HG03442 (cell line): ENCODE data around the gene CSF2RB.

ENCODE experiments used
- ATAC-seq: cut with Tn5 transposase; IDR thresholded peaks from one replicate; pipeline ENCODE4 v1.9.1; 2021; ENCODE audit warnings: mild to moderate bottlenecking, moderate library complexity; ENCODE audit not compliant: unreplicated experiment

CSF2RB gene

DNA sequence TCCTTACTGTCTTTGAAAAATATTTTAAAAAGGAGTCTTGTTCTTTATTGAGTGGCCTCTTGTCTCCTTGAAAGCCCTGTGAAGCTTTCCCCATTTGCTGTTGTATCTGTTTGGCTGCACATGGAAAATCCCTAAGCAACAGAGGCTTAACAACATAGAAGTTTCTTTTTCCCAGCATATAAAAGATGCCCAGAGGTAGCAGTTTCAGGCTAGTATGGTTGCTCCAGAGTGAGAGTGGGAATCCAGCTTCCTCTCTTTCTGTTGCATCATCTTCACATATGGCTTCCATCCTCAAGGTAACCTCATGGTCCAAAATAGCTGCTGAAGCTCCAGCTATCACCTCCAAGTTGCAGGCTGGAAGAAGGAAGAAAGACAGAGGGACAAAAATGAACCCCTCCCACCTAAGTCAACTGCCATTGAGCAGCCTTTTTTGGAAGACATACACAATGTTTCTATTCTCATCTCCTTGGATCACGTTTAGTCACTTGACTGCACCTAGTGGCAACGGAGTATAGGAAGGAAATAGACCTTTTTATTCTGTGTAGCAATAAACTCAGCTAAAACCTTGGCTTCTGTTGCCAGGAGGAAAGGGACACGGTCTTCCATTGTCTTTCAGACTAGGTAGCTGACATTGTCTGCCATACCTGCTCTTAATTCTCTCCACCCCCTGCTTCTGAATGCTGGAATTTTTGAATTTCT is 5.3 kb downstream of the CSF2RB start:
- no peak for ATAC-seq

DNA sequence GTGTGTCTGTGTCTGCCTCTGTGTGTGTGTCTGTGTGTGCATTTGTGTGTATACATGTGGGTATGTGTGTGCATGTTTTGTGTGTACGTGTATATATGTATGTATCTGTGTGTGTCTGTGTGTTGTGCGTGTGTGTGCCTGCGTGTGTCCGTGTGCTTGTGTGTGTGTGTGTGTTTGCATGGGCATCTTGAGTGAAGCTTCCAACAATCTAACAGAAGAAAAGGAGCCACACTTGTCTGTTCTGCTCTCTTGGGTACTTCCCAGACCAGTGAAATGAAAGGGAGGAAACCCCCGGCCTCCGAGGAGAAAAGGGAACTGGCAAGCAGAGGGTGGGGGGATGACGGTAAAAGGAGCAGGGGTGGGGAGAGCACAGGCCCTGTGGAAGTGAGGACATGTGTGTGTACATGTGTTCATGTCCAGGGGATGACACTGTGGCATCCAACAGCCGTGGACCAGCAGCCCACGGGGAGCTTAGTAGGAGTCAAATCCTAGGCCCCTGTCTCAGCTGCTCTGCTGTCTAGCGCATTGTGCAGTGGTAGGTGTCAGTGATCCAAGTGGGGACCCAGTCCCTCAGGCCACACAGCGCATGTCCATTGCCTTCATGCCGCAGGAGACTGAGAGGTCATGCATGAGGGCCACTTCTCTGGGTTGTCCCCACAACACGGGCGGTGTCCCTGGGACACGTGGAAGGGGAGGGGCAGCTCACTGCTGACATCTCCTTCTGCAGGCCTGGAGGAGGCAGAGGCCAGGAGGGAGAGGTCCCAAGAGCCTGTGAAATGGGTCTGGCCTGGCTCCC is 8.1 kb downstream of the CSF2RB start:
- no peak for ATAC-seq

DNA sequence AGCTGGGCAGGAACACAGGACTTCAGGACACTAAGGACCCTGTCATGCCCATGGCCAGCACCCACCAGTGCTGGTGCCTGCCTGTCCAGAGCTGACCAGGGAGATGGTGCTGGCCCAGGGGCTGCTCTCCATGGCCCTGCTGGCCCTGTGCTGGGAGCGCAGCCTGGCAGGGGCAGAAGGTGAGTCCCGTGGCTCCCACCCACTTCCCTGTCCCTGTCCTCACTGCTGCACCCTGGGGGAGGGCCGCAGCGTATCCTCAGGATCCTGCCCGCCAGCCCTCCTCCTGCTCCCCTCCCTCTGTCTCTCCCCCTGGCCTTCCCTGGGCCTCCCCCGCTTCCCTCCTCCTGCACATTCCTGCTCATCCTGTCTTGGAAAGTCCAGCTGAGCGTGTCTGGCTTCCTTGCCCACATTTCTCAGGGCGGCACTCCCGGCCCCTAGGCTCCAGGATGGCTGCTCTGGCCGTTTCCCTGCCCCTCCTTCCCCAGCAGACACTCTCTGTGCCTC is 8.7 kb downstream of the CSF2RB start:
- ATAC-seq: no peak

DNA sequence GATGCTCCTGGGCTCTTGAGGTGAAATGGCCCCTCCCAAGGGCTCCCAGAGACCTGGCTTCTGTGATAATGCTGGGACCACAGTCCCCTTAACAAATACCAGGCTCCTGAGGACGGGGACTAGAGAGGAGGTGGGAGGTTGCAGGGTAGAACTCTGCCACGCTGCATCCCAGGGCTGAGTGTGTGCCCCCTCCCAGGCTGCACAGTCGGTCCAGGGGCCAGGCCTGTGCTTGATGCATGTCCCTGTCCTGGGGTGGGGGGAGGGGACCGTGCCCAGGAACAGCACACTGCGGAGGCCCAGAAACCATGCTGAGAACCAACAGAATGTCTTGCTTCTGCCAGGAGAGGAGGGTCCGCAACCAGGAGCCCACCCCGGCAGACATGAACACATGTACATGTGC is 9.3 kb downstream of the CSF2RB start:
- ATAC-seq: no peak

DNA sequence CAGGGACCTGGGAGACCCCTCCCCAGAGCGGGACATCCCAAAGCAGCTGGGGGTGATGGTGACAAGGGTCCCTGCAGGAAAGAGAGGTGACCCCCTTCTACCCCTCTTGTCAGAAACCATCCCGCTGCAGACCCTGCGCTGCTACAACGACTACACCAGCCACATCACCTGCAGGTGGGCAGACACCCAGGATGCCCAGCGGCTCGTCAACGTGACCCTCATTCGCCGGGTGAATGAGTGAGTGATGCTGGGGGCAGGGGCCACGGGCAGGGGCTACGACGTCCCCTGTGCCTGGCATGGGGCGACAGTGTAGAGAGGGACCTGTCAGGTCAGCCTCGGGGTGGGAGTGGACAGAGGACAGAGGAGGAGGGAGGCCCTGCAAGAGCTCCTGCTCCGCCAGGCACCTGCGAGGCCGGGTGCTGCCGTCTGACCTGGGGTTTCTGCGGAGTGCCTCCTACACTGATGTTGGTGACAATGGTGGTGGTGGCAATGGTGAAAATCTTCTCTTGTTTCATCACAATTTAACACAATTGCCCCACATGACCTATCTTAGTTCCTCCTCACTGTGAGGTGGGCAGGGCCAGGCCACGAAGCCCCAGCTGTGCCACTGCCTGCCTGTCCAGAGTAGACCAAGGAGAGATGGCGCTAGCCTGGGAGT is 9.8 kb downstream of the CSF2RB start:
- ATAC-seq: no peak

DNA sequence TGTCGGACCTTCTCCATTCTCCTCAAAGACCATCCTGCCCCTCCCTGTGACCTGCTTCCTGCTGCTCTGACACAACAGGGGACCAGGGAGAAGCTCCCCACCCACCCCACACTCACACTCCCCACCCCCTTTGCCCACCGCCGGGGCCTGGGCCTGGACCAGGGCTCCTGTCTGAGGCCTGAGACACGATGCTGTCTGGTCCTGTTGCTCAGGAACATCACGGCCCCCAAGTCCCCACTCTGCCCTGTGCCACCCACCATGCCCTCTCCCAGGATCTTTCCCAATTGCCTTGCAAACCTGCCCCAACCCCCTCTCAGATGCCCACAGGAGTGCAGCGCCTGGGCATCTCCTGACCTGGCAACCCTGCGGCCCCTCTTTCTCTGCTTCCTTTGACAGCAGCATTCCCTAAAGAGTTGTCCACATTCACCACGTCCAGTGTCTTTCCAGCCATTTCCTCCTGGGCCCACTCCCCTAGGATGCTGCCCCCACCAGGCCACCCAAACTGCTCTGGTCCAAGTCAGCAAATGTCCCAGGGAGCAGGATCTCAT is 10.8 kb downstream of the CSF2RB start:
- no peak for ATAC-seq

DNA sequence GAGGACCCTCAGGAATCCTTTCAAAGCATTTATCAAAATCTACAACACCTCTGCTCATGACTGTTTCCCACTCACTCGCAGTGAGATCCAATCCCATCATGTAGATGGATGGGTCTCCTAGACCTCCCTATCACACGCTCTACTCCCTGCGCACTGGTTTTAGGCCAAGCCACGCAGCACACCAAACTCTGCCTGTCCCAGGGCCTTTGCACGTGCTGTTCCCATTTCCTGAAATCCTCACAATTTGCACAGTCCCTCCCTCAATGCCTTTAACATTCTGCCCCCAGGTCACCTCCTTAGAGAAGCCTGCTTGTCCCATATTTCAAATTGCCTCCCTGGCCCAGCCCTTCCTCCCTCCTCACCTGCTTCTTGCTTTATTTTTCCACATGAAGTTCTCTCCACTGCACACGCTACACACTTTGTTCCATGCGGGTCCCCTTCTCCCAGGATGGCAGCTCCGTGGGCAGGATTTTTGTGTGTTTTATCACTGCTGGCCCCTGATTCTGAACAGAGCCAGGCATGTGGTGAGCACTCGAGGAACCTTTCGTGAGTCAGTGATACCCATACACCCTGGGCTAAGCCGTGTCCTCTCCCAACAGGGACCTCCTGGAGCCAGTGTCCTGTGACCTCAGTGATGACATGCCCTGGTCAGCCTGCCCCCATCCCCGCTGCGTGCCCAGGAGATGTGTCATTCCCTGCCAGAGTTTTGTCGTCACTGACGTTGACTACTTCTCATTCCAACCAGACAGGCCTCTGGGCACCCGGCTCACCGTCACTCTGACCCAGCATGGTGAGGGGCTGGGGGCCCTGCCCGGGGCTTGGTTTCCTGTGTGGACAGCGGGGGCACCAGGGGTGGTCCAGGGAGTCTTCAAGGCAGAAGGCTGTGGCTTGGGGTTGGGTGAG is 12.2 kb downstream of the CSF2RB start:
- ATAC-seq: no peak

DNA sequence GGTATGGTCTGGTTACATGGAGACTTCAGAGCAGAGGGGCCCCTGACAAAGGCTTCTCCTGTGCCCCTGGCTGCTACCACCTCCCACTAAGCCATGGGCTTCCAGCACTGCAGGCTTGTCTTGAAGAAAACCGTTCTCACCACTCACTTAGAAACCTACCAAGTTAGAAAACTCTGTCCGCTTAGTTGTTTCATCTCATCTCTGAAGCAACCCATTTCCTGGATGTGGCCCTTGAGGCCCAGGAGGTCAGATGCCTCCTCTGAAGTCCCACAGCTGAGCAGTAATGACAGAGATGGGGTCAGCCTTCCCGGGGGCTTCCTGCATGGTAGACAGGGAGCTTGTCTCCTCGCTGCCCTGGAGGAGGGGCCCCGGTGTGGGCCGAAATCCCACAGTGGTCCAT is 12.9 kb downstream of the CSF2RB start:
- ATAC-seq: no peak

DNA sequence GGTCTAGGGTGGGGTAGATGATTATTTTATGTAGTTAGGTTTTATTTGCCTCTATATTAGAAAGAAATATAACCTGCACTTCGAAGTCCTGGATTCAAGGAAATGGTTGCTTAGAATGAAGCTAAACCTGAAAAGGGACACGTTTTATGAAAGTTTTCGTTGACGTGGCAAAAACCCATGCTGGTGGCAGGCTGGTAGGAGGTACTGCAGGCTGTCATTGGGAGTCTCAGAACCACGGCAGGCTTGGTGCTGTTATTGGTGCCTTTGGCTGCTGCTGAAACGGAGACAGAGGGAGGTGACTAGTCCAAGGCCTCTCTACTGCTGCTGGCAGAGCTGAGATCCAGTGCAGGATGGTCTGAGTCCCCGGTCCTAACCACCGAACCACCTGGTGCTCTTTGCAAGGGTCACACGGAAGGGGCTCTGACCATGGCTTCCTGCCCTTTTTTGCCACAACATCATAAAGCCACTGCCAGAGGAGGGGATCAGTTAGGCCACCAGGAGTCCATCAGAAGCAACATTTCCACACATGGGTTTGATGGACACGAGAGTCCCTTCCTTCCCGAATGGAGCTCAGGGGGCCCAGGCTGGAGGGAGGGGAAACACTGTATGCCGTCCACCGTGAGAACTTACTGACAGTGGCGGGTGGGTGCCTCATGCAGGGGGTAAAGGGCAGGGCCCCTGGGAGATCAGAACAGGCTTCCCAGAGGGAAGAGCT is 13.4 kb downstream of the CSF2RB start:
- no peak for ATAC-seq

DNA sequence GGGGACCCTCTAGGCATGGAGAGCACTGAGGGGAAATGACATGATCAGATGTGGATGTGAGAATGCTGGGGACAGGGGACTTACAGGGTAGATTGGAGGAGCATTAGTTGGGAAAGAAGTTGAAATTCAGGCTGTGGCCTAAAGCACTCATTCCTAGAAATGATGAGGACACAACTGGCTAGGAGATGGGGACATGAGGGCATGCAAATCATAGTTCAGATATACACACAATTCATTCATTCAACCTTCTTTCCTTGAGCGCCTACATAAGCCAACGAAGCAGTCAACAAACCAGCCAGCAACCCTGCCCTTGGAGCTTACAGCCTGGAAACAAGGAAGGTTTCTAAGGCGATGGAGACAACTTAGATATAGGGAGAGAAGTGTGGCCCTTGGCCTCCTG is 14.2 kb downstream of the CSF2RB start:
- no peak for ATAC-seq

DNA sequence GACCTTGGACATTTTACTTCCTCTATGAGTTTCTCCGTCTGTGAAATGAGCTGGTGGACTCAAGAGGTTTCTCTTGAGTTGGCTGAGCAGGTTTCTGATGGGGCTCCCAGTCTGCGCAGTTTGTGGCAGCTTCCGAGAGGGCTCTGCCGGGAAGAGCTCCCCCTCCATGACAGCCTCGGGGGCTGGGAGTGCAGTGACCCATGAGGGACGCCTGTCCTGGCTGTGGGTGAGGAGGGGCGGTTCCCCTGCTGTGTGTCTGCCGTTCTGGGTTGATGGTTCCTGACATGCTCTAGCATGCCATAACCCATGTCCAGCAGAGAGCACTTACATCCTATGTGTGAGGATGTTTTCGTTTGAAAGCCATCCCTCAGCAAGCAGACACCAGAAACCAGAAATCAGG is 14.8 kb downstream of the CSF2RB start:
- ATAC-seq: no peak

DNA sequence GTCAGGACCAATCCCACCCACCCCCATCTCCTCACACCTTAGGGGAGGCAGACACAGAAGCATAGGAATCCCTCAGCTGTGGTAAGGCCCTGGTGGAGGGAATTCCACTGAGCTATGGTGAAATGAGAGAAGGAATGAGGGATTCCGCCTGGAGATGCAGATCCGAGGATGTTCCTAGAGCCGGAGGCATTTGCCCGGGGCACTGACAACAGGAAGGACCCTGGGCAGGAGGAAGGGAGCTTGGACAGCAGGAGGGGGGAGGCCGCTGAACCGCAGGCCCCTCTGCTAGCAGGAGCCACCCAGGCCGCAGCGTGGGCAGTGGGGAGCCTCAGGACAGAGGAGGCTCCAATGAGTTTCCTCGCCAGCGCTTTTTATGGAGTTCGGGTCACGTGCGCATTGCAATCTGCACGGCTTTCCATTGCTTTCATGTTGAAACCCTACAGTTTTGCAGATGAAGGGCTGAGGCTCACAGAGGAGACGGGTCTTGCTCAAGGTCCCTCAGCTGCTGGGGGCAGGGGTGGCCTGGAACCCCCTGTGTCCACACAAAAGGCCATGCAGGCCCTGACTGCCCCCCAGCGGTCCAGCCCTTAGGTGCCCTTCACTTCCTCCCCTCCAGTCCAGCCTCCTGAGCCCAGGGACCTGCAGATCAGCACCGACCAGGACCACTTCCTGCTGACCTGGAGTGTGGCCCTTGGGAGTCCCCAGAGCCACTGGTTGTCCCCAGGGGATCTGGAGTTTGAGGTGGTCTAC is 15.5 kb downstream of the CSF2RB start:
- no peak for ATAC-seq

DNA sequence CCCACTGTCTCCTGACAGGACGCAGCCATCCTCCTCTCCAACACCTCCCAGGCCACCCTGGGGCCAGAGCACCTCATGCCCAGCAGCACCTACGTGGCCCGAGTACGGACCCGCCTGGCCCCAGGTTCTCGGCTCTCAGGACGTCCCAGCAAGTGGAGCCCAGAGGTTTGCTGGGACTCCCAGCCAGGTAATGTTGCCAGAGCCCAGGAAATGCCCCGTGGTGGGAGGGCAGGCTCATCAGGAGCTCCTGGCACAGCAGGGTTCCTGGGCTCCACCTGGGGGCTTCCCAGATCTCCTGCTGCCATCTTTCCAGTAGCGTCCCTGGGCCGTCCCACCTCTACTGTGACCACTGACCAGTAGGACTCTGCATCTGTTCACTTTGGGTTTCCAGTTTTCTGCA is 16.2 kb downstream of the CSF2RB start:
- ATAC-seq: no peak

DNA sequence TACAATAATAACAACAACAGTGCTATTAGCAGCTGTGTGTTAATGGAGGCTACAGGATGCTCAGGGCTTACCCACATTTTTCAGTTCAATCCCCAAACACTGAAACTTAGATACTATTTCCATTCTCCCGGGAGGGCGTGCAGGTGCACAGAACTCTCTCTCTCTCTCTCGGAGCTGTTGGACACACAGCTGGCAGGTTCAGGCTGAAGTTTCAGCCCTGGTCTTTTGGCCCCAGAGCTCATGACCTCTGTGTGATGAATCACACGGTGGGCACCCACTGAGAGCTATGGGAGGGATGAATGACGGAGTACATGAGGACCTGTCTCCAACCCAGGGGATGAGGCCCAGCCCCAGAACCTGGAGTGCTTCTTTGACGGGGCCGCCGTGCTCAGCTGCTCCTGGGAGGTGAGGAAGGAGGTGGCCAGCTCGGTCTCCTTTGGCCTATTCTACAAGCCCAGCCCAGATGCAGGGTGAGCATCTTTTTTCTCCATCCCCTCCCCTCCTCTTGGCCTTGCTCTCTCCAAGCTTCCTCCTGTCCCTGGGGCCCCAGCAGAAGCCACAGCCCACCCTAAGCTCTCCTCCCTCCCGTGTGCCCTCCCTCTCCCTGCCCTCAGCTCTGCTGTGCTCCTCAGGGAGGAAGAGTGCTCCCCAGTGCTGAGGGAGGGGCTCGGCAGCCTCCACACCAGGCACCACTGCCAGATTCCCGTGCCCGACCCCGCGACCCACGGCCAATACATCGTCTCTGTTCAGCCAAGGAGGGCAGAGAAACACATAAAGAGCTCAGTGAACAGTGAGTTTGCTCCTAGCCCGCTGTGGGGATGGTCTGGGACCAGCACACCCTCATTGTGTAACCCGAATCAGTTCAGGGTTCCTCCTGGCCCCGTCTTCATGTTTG is 16.9 kb downstream of the CSF2RB start:
- ATAC-seq: no peak

DNA sequence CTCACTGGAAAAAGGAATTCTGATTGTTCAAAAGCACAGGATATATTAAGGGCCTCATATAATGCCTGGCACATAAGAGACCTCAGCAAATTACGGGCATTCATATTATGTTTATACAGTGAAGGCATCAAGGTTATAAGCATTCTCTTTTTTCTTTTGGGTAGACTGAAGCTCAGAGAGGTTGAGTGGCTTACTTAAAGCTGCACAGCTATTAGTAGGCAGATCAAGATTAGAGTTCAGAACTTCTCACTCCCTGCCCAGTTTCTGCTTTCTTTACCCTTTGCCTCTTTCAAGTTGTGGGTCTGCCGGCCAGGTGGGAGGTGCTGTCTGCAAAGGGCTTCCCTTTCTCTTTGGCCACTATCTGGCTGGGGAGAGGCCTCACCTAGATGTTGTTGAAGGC is 18.0 kb downstream of the CSF2RB start:
- no peak for ATAC-seq

DNA sequence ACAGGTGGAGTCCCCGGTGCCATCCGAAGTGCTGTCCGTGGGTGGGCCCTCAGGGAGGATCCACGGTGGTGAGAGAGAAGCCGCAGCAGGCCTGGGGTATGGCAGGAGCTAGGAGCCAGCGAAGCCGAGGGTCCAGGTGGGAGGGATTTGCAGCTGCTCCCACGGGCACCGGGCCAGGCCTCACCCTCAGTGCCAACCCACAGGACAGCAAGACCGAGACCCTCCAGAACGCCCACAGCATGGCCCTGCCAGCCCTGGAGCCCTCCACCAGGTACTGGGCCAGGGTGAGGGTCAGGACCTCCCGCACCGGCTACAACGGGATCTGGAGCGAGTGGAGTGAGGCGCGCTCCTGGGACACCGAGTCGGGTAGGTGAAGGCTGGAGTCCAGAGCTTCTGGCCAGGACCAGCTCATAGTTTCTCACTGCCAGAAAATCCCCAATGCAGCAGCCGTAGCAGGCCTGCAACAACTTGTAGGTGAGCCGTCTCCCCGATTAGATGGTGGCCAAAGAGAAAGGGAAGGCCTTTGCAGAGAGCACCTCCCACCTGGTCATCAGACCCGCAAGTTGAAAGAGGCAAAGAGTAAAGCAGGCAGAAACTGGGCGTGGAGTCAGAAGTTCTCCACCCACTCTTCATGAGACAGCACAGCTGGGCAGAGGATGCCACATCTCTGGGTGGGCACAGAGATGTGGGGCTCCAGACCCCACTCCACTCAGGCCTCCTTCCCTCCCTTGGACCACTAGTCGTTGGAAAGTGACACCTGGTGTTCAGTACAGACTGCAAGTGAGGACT is 20.4 kb downstream of the CSF2RB start:
- no peak for ATAC-seq
